Measurements from ENCODE around the gene CAMTA1.

- TF ChIP-seq CTCF (IDR thresholded peaks at IDR 0.05 in 2 of 3, conservative IDR thresholded peaks at IDR 0.05 in 1 of 3; ENCODE audit: borderline replicate concordance in 1 of 3, insufficient read depth in 1 of 3, low read depth in 2 of 3, low read length in 2 of 3) (no peak), YY1 (IDR thresholded peaks at IDR 0.05; ENCODE audit: extremely low read depth, insufficient replicate concordance, low read depth, low read length) (no peak), RAD21 (IDR thresholded peaks at IDR 0.05; ENCODE audit: low read depth) (no peak), EZH2phosphoT487 (IDR thresholded peaks at IDR 0.05; ENCODE audit: borderline replicate concordance) (no peak), EZH2 (IDR thresholded peaks at IDR 0.05) (no peak), POLR2A (IDR thresholded peaks at IDR 0.05; ENCODE audit: borderline replicate concordance, extremely low read depth, insufficient read depth, insufficient read length) (no peak), ELF1 (IDR thresholded peaks at IDR 0.05; ENCODE audit: borderline replicate concordance, low read depth) (no peak), REST (IDR thresholded peaks at IDR 0.05; ENCODE audit: low read depth) (no peak), ZFX (IDR thresholded peaks at IDR 0.05) (no peak), CEBPB (IDR thresholded peaks at IDR 0.05; ENCODE audit: low read depth) (no peak), ATF3 (IDR thresholded peaks at IDR 0.05) (no peak), POLR2AphosphoS5 (IDR thresholded peaks at IDR 0.05; ENCODE audit: low read depth, low read length) (no peak)
Observed at GRCh38 chr1:7613106-7613850, 828.0 kb downstream of the CAMTA1 start.

All from HCT116 (cell line).